ENCODE measurements around the gene KLF11. TPM values are rescaled to one million over a fixed set of nuclear protein-coding genes. Genes with fewer than 3 reads are reported as not detected.

KLF11 gene
- total and polyA plus RNA-seq, 5 donors = 9.8 to 42.4 (median 25.1) TPM

DNA sequence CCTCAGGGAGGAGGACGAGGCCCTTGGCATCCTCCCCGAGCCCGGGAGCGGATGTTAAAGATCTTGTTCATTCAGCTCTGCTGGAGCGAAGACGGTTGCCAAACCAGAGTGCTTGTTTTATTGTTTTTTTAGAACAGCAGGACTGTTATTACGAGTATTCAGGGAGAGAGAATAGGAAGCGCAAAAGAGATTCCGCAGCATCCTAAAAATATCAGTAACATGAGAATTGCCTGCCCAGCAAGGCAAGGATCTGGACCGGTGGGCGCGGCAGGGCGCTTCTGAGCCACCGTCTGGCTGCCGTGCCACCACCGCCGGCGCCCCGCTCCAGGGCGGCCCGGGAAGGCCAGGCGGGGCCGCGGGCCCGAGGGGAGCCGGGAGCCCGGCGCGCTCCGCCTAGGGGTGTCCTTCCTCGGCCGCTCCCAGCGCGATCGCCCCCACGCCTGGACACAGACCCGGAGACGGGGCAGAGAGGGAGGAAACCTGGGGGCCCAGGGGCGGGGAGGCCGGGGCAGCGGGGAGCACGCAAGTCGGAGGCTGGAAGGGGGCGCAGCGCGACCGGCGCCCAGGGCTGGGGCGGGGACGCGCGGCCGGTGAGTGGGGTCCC, 36.0 kb downstream of the KLF11 start:
- ATAC-seq (peak; percentile 67 to 82), DNase-seq (peak; percentile 54 to 88 (median 77))
- peak overlapping the region; percentile 62 for H3K4me3 ChIP-seq (ENCODE audit: low read length)
- peak overlapping the region; percentile 65 for H3K27ac ChIP-seq (ENCODE audit: low read length)
- WGBS = 1% methylated on average over 53 of the region's 53 CpGs
- H3K9me3 ChIP-seq (ENCODE audit: control insufficient read depth, low read length) = no peaks in the 10 kb centered on the region
- H3K27me3 ChIP-seq (ENCODE audit: control insufficient read depth, insufficient read depth) = no peaks in the 10 kb centered on the region
- intact Hi-C loops (cut with DNase I) = loop anchor here in 1 of 4 donors (5.0 kb wide), 1 partner anchor 358 kb away; no protein-coding TSS in a partner anchor
- peaks cover 3% of the 10 kb centered on the region for H3K4me1 ChIP-seq (ENCODE audit: control insufficient read depth, insufficient read depth, low read length)

DNA sequence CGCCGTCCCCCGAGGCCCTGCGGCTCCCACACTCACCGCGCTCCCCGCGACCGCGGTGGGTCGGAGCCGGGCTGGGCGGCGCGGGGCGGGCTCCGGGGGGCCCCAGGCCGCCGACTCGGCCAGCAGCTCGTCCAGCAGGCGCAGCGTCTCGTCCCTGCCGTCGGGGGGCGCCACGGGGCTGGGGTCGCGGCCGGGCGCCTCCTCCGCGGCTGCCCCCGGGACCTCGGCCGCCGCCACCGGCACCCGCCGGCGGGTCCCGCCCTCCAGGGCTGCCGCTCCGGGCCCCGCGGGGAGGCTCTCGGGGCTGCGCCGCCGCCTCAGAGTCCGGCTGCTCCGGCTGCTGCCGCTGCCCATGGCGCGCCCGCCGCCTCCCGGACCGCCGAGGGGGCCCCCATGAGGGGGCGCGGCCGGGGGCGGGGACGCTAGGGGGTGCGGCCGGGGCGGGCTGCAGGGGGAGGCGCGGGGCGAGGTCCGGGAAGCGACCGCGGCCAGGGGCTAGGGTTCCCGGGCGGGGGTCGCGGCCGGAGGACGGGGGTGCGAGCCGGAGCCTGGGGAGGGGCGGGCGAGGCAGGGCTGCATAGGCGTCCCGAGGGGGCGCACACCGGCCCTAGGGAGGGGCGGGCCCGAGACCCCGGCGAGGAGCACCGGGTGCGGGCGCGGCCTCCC, 36.7 kb downstream of the KLF11 start, which contains the start of gene CYS1:
Gene CYS1 (minus strand): TSS at position 542 of the 666 bp plus-strand sequence. CDS start 188 bp downstream, at position 354.
- WGBS = under 1% methylated on average over 90 of the region's 98 CpGs
- no peaks in the 10 kb centered on the region for H3K27me3 ChIP-seq (ENCODE audit: control insufficient read depth, insufficient read depth)

DNA sequence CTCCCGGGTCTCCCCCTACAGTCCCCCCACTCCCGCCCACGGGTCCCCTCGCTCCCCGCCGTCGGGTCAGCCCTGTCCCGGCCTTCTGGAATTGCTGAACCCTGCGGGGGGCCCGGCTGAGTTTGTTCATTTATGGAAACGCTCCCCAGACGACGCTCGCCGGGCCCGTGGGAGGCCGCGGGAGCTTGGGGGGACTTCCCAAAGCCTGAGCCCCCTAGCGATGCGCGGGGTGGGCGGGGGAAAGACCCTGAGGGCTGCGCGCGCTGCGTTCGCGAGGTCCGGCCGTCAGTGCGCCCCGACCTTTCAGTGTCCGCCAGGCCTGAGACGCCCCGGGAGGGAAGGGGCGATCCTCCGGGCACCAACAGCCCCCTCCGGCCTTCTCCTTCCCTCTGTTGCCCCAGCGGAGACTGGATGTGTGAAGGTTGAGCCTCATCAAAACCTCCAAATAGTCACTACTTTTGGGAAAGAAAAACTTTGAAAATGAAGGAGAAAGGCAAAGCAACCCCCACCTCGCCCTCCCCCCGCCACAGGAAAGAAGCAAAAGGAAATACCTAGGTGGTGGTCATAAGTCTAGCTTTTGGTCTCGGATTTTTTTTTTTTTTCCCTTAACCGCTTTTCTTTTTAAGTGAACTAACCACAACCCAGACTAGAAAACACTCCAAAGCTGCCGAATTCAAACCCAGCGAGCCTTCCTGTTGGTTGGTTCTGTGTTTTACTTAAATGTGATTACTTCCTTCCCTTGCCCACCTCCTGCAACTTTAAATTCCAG, 37.4 kb downstream of the KLF11 start:
- intact Hi-C loops (cut with DNase I) = no loop called here
- H3K27me3 ChIP-seq (ENCODE audit: control insufficient read depth, insufficient read depth) = no peaks in the 10 kb centered on the region
- H3K27ac ChIP-seq (ENCODE audit: low read length) = no peak overlapping the region
- no peak for ATAC-seq
- peak; percentile 30 to 73 (median 57) for DNase-seq
- no peaks in the 10 kb centered on the region for H3K9me3 ChIP-seq (ENCODE audit: control insufficient read depth, low read length)
- peak overlapping the region; percentile 62 for H3K4me3 ChIP-seq (ENCODE audit: low read length)
- peaks cover 3% of the 10 kb centered on the region for H3K4me1 ChIP-seq (ENCODE audit: control insufficient read depth, insufficient read depth, low read length)
- 9% methylated on average over 45 of the region's 45 CpGs for WGBS

More for the DNA sequence above, 36.7 kb downstream of the KLF11 start, which contains the start of gene CYS1:
- intact Hi-C loops (cut with DNase I) = loop anchor here in 1 of 4 donors (5.0 kb wide), 1 partner anchor 357 kb away; no protein-coding TSS in a partner anchor
- H3K27ac ChIP-seq (ENCODE audit: low read length) = peak within 1 kb of the TSS; percentile 11
- peaks cover 3% of the 10 kb centered on the region for H3K4me1 ChIP-seq (ENCODE audit: control insufficient read depth, insufficient read depth, low read length)
- H3K4me3 ChIP-seq (ENCODE audit: low read length) = peak within 1 kb of the TSS; percentile 62
- H3K9me3 ChIP-seq (ENCODE audit: control insufficient read depth, low read length) = no peaks in the 10 kb centered on the region
- DNase-seq (peak; percentile 28 to 74 (median 72)), ATAC-seq (peak; percentile 40 to 56)

DNA sequence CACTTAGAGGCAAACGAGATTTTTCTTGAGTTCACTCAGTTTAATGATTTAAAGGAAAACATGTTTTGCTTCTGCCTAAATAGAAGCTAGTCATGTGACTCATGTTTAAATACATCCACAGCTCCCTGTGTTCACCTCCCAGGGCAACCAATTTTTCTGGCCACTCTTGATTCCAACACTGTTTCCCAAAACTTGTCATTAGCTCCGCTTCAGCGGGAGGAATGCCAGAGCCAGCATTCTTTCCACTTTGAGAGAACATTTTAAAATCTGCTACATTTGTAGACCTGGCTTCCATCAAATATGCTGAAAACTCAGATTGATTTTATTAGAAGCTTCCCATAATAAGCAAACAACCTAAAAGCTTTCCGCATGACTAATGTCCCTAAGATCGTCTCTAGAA, 39.7 kb downstream of the KLF11 start:
- Histone ChIP-seq H3K4me3 (ENCODE audit: low read length) (no peak overlapping the region), H3K4me1 (ENCODE audit: control insufficient read depth, insufficient read depth, low read length) (peaks cover 3% of the 10 kb centered on the region), H3K27ac (ENCODE audit: low read length) (no peak overlapping the region), H3K27me3 (ENCODE audit: control insufficient read depth, insufficient read depth) (no peaks in the 10 kb centered on the region), H3K9me3 (ENCODE audit: control insufficient read depth, low read length) (no peaks in the 10 kb centered on the region)
- DNase-seq (no peak), ATAC-seq (no peak)
- WGBS = 56% methylated on average over 5 of the region's 5 CpGs
- intact Hi-C loops (cut with DNase I) = no loop called here

DNA sequence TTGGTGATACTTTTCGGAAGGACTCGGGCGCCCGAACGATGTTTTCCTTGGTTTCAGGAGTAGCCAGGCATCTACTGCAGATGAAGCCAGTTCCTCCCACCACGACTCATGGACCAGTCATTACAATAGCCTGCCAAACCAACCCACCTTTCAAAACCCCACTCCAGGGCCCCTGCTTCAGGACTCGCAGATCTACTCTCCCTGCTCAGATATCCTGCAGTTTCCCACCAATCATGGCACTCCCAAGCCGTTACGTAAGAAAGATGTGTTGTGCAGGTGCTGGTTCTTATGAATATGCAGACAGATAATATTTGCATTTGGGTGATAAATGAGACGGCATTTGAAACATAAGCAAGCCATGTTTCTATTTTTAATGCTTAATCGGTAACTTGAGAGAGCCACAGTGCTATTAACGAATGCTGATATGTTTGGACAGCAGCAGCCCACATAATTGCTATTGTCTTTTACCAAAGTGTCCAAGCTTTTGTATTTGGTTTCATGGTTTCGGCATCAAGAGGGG, 40.4 kb downstream of the KLF11 start:
- ATAC-seq (no peak), DNase-seq (no peak)
- Histone ChIP-seq H3K27ac (ENCODE audit: low read length) (no peak overlapping the region), H3K4me1 (ENCODE audit: control insufficient read depth, insufficient read depth, low read length) (peaks cover 3% of the 10 kb centered on the region), H3K4me3 (ENCODE audit: low read length) (no peak overlapping the region), H3K9me3 (ENCODE audit: control insufficient read depth, low read length) (no peaks in the 10 kb centered on the region), H3K27me3 (ENCODE audit: control insufficient read depth, insufficient read depth) (no peaks in the 10 kb centered on the region)
- intact Hi-C loops (cut with DNase I) = no loop called here
- WGBS = 62% methylated on average over 13 of the region's 13 CpGs

DNA sequence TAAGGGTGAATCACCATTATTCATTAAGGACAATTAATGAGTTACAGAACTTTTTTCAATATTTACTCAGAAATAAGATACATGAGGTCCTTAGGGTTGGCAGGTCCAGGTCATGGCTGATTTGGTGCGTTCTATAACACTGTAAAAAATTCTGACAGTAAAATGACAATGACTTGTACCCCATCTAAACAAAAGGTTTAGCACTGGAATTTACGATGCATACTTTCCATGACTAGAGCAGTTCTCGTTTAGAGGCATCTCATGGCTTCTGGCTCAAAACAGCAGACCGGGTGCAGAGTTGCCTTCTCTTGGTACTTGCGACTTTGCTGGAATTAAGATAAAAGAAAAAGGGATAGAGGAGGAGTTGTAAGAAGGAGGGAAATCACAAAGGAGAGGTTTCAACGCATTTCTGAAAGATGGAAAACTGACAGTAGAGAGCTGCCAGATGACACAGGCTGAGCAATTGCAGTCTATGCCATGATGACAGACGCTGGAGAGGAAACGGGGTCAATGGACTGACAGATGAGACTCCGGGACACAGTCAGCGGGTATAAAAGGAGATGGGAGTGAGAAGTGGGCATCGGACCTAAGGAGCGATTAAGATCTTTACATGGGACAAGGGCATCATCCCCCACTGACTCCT, 41.0 kb downstream of the KLF11 start:
- Histone ChIP-seq H3K4me3 (ENCODE audit: low read length) (no peak overlapping the region), H3K4me1 (ENCODE audit: control insufficient read depth, insufficient read depth, low read length) (peaks cover 3% of the 10 kb centered on the region), H3K27me3 (ENCODE audit: control insufficient read depth, insufficient read depth) (no peaks in the 10 kb centered on the region), H3K9me3 (ENCODE audit: control insufficient read depth, low read length) (no peaks in the 10 kb centered on the region), H3K27ac (ENCODE audit: low read length) (no peak overlapping the region)
- ATAC-seq (no peak), DNase-seq (no peak)
- WGBS = 70% methylated on average over 12 of the region's 12 CpGs
- intact Hi-C loops (cut with DNase I) = no loop called here

DNA sequence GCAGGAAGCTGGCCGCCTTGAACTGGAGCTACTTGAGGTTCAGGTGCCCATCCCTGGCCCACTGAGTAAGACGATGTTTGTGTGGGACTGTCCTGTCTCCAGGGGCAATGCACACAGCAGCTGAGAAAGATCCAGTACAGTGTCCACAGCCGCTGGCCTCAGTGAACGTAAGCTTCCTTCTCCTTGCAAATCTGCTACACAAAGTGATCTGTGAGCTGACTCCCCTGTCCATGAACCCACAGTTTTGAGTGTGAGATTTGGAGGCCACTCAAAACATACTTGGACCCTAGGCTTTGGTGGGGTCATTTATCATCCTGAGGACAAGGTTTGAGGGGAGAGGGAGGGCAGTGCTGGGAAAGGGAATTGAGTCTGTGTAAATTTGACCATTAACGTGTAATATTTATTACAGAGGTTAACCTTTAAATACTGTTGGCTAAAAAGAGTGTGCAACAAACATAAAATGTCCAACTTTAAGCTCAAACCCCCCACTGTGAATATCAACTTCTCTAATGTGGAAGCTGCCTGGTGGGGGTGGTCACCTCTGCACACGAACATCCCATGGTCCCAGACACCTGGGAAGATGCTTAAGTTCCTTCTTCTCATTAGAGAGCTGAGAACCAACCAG, 41.8 kb downstream of the KLF11 start:
- H3K4me3 ChIP-seq (ENCODE audit: low read length) = no peak overlapping the region
- intact Hi-C loops (cut with DNase I) = no loop called here

DNA sequence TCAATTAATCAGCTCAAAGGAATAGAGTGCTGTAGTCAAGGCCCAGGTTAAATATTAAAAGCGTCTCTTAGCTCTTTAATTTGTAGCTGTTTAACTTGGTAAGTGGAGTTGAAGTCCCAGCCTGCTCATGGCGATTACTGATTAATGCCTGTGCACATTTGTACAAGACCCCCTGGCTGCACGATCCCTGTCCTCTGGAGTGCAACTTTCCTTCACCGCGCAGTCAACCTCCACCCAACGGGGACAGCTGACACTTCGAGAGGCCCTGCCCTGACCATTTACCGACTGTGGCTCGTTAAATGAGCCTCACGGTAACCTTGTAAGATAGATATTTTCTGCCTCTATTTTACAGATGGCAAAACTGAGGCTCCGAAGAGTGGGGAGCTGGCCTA, 42.3 kb downstream of the KLF11 start:
- DNase-seq = no peak
- no peaks in the 10 kb centered on the region for H3K9me3 ChIP-seq (ENCODE audit: control insufficient read depth, low read length)
- intact Hi-C loops (cut with DNase I) = no loop called here
- ATAC-seq = no peak
- no peak overlapping the region for H3K27ac ChIP-seq (ENCODE audit: low read length)
- WGBS = 95% methylated on average over 11 of the region's 11 CpGs
- peaks cover under 1% of the 10 kb centered on the region for H3K4me1 ChIP-seq (ENCODE audit: control insufficient read depth, insufficient read depth, low read length)
- H3K4me3 ChIP-seq (ENCODE audit: low read length) = no peak overlapping the region
- H3K27me3 ChIP-seq (ENCODE audit: control insufficient read depth, insufficient read depth) = no peaks in the 10 kb centered on the region

More for the DNA sequence above, 41.8 kb downstream of the KLF11 start:
- WGBS = 68% methylated on average over 6 of the region's 6 CpGs
- H3K4me1 ChIP-seq (ENCODE audit: control insufficient read depth, insufficient read depth, low read length) = peaks cover 3% of the 10 kb centered on the region
- H3K27ac ChIP-seq (ENCODE audit: low read length) = no peak overlapping the region
- no peaks in the 10 kb centered on the region for H3K9me3 ChIP-seq (ENCODE audit: control insufficient read depth, low read length)
- no peak for DNase-seq
- no peaks in the 10 kb centered on the region for H3K27me3 ChIP-seq (ENCODE audit: control insufficient read depth, insufficient read depth)
- ATAC-seq = no peak

DNA sequence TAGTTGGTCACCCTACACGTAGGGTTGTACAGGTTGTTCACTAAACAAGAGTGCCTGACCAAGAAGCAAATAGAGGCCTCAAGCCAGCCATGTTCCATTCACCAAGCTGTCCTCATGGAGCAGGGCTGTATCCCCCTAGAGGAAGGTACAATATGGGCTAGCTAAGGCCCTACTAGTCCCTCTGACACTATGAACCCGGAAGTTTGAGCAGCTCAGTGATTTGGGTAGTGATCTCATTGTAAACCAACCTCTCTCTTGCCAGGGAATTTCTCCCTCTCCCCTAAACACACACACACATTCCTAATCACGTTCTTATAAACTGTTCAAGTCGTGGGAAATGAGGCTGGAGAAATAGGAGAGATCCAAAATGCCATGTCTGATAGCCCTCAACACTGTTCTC, 43.6 kb downstream of the KLF11 start:
- WGBS = 68% methylated on average over 4 of the region's 4 CpGs
- H3K27me3 ChIP-seq (ENCODE audit: control insufficient read depth, insufficient read depth) = no peaks in the 10 kb centered on the region
- intact Hi-C loops (cut with DNase I) = no loop called here
- ATAC-seq (no peak), DNase-seq (no peak)
- H3K9me3 ChIP-seq (ENCODE audit: control insufficient read depth, low read length) = no peaks in the 10 kb centered on the region
- H3K4me1 ChIP-seq (ENCODE audit: control insufficient read depth, insufficient read depth, low read length) = no peaks in the 10 kb centered on the region
- no peak overlapping the region for H3K4me3 ChIP-seq (ENCODE audit: low read length)
- no peak overlapping the region for H3K27ac ChIP-seq (ENCODE audit: low read length)

DNA sequence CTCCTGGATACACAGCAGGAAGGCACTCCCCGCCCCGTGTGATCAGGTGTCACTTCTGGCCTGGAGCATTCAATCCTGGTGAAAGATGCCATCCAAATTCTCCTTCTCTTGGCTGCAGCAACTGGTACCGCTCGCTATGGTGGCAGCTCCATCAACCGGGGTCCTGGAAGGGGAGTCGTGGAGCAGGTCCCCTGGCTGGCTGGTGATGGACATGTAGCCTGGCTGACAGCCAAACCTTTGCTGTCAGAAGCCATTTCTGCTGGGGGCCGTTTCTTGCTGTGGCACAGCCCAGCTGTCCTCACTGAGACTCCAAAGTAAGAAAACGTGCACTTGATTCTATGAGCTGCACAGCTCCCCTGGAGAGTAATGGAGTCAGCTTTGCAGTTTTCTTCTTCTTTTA, 44.0 kb downstream of the KLF11 start:
- intact Hi-C loops (cut with DNase I) = no loop called here
- DNase-seq (no peak), ATAC-seq (no peak)
- Histone ChIP-seq H3K4me3 (ENCODE audit: low read length) (no peak overlapping the region), H3K9me3 (ENCODE audit: control insufficient read depth, low read length) (no peaks in the 10 kb centered on the region), H3K4me1 (ENCODE audit: control insufficient read depth, insufficient read depth, low read length) (no peaks in the 10 kb centered on the region), H3K27ac (ENCODE audit: low read length) (no peak overlapping the region), H3K27me3 (ENCODE audit: control insufficient read depth, insufficient read depth) (no peaks in the 10 kb centered on the region)
- 61% methylated on average over 8 of the region's 8 CpGs for WGBS

Measured in right cardiac atrium (tissue), 5 donors.